T-cell (primary cell): ENCODE measurements around the gene PRCC. TPM values are rescaled to one million over a fixed set of nuclear protein-coding genes. Genes with fewer than 3 reads are reported as not detected.

Source experiments
- ATAC-seq, 4 experiments: fragments of 200-7000 bp in 3 of 4; fragments of 150-1000 bp in 1 of 4; cut with Tn5 transposase; replicated peaks in 1 of 4; 1 replicate in 3 of 4; 2 replicates in 1 of 4; pipeline ENCODE4 v1.10.0; 2021; ENCODE audit warnings: moderate library complexity in 3 of 4, mild to moderate bottlenecking in 2 of 4, moderate number of reproducible peaks in 1 of 4
- CTCF ChIA-PET, 2 donors: fragments of 300-600 bp; sonication (Branson Sonifier 250); formaldehyde crosslinking; loops; one replicate each; lab custom pipeline; 2022; ENCODE audit warnings: antibody characterized with exemption in 2 of 2; lab: Charles Lee
- POLR2A ChIA-PET, 2 donors: fragments of 300-600 bp; sonication (Branson Sonifier 250); formaldehyde crosslinking; loops; one replicate each; lab custom pipeline; 2022; ENCODE audit warnings: antibody characterized with exemption in 2 of 2; lab: Charles Lee
- DNase-seq, 35 experiments: peaks; one replicate each; pipeline versions ENCODE4 v3.0.0 to v3.0.0-alpha.2; 2013 to 2023
- H3K27ac ChIP-seq: one replicate; pipeline ENCODE4 v1.5.1; 2013; ENCODE audit warnings: low read length
- H3K27me3 ChIP-seq, 2 experiments: replicated peaks in 1 of 2; 1 replicate in 1 of 2; 2 replicates in 1 of 2; pipeline versions ENCODE4 v1.6.1 to v1.7.0; 2013; ENCODE audit warnings: low read length in 1 of 2, mixed read lengths in 1 of 2; ENCODE audit not compliant: control insufficient read depth in 2 of 2, insufficient read depth in 2 of 2; ENCODE audit errors: extremely low read depth in 1 of 2
- H3K36me3 ChIP-seq, 2 donors: 1 replicate in 1 of 2; 2 replicates in 1 of 2; pipeline versions ENCODE4 v1.6.1 to v1.7.0; 2013; ENCODE audit warnings: low read length in 1 of 2; ENCODE audit not compliant: control insufficient read depth in 2 of 2, insufficient read depth in 1 of 2; ENCODE audit errors: extremely low read depth in 1 of 2
- H3K4me1 ChIP-seq, 2 experiments: 1 replicate in 1 of 2; 2 replicates in 1 of 2; pipeline versions ENCODE4 v1.6.1 to v1.7.0; 2013; ENCODE audit warnings: low read length in 2 of 2, mixed read lengths in 1 of 2; ENCODE audit not compliant: insufficient read depth in 2 of 2, control insufficient read depth in 1 of 2; ENCODE audit errors: extremely low read depth in 1 of 2
- H3K4me3 ChIP-seq, 2 donors: 1 replicate in 1 of 2; 2 replicates in 1 of 2; pipeline versions ENCODE4 v1.5.1 to v1.7.0; 2013; ENCODE audit warnings: mild to moderate bottlenecking in 2 of 2, low read length in 1 of 2, moderate library complexity in 1 of 2; ENCODE audit not compliant: control insufficient read depth in 1 of 2; ENCODE audit errors: extremely low read depth in 1 of 2
- H3K9me3 ChIP-seq: 2 replicates; pipeline ENCODE4 v1.7.0; 2013
- H3K27ac Mint-ChIP-seq, 2 donors: one replicate each; pipeline ENCODE4 v1.8.0; 2020 to 2021; ENCODE audit warnings: mild to moderate bottlenecking in 2 of 2, mixed read lengths in 2 of 2
- H3K27me3 Mint-ChIP-seq, 2 donors: one replicate each; pipeline ENCODE4 v1.8.0; 2021 to 2022; ENCODE audit warnings: mixed read lengths in 2 of 2
- H3K36me3 Mint-ChIP-seq: one replicate; pipeline ENCODE4 v1.8.0; 2021; ENCODE audit warnings: mixed read lengths
- H3K4me1 Mint-ChIP-seq, 3 donors: one replicate each; pipeline ENCODE4 v1.8.0; 2020 to 2022; ENCODE audit warnings: mixed read lengths in 3 of 3, mild to moderate bottlenecking in 1 of 3
- H3K4me3 Mint-ChIP-seq, 3 donors: one replicate each; pipeline ENCODE4 v1.8.0; 2020 to 2022; ENCODE audit warnings: mild to moderate bottlenecking in 3 of 3, mixed read lengths in 3 of 3, moderate library complexity in 3 of 3
- H3K9me3 Mint-ChIP-seq, 3 donors: one replicate each; pipeline ENCODE4 v1.8.0; 2020 to 2022; ENCODE audit warnings: mixed read lengths in 3 of 3
- WGBS: methylation state at CpG from one replicate; pipeline ENCODE4 v1.1.5; 2013; ENCODE audit warnings: missing lambda C conversion rate; ENCODE audit not compliant: insufficient coverage; 5-methylcytosine and 5-hydroxymethylcytosine counted together
- total RNA-seq, 35 experiments: library from RNA in 6 of 35; stranded (reverse) in 6 of 35; fragments of 120-200 nt in 1 of 35; gene quantifications; one replicate each; pipeline versions ENCODE4 v1.2.1 to v1.2.4 and lab custom pipeline; 2013 to 2026

The PRCC gene
- total RNA-seq, 5 donors from 2014 or later (not counting 1 experiment from before 2014, with no cell fraction given) = 55.3 to 67.7 (median 65.4) TPM

DNA sequence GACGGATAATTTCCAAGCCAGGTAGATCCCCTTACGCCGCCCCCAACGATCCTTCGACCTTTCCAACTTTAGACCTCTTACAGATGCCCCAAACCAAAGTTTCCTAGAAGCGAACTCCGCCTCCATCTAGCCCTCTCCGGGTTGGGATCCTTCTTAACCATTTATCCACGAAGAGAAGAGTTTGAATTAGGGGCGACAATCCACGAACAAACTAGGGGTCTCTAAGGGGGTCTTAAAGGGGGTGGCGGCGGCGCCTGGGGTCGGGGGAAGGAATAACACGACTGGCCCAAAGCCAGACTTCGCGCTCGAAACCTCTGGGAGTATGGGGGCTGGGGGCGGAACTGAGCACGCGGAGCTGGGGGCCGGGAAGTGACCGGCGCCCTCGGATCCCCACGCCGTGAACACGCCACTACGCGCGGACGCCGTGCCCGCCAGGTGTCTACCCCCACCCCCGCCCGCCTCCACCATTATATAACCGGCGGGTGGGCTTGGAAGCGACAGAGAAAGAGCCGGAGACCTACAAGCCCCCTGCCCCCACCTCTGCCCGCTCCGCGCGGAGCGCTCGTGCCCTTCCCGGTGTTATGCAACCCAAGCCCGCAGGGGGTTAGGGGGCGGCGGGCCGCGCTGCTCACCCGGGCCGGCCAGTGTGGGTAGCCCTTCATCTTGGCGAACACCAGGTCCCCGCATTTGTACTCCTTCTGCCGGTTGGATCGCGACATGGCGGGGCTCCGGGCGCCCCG is 16.5 kb upstream of the PRCC start:
- peak overlapping the region; percentile 91 to 94 for H3K4me3 ChIP-seq
- no peaks in the 10 kb centered on the region for H3K36me3 ChIP-seq
- peak overlapping the region; percentile 91 to 93 (median 92) for H3K4me3 Mint-ChIP-seq
- no peaks in the 10 kb centered on the region for H3K9me3 Mint-ChIP-seq
- peaks cover 45 to 59% of the 10 kb centered on the region in 2 experiments for H3K4me1 ChIP-seq
- peak overlapping the region; percentile 97 to 98 for H3K27ac Mint-ChIP-seq
- ATAC-seq = peak; percentile 32 to 37 (median 34)
- H3K27me3 Mint-ChIP-seq = no peaks in the 10 kb centered on the region
- WGBS = under 1% methylated on average over 36 of the region's 64 CpGs
- H3K27me3 ChIP-seq = no peaks in the 10 kb centered on the region
- peaks cover 1% of the 10 kb centered on the region for H3K36me3 Mint-ChIP-seq
- peak overlapping the region; percentile 68 for H3K27ac ChIP-seq
- ChIA-PET POLR2A (interaction anchor here (1.2 to 1.8 kb wide), 2 partner anchors 10 to 22 kb away, joined by 3 to 8 read pairs; partner anchors contain the start of genes ISG20L2 (in 1 of the 2), METTL25B (in 1 of the 2) and MRPL24 (in 1 of the 2)), CTCF (interaction anchor here in 1 of 2 donors (0.9 to 3.9 kb wide), 3 partner anchors 9 to 23 kb away, joined by 6 to 40 read pairs (median 14); partner anchors contain the start of genes ISG20L2, METTL25B and MRPL24)
- no peaks in the 10 kb centered on the region for H3K9me3 ChIP-seq
- peaks cover 60 to 70% (median 66%) of the 10 kb centered on the region in 3 donors for H3K4me1 Mint-ChIP-seq
- DNase-seq = peak in 18 of 35 experiments; percentile 10 to 56 (median 29)

DNA sequence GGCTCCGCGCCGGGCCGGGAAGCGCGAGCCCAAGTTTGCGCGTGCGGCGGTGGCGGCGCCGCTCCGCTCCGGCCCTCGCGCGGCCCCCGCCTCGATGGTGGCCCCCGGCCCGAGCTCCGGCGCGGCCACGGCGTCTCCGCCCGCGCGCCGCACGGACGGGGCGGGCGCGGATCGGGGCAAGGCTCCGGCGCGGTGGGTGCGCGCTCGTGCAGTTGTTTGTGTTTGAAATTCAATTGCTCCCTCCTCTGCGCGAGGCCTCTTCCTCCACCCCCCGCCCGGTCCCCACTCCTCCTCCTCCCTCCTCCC is 15.9 kb upstream of the PRCC start, which contains the start of gene HDGF:
Gene HDGF, minus strand, starts transcription at position 225 of the 306 bp plus-strand sequence. CDS start 246 bp downstream, outside the sequence.
- H3K4me3 Mint-ChIP-seq = peak within 1 kb of the TSS; percentile 91 to 93 (median 92)
- WGBS = under 1% methylated on average over 33 of the region's 48 CpGs
- no peaks in the 10 kb centered on the region for H3K9me3 Mint-ChIP-seq
- DNase-seq (no peak), ATAC-seq (no peak)
- Histone ChIP-seq H3K4me1 (peaks cover 41 to 54% of the 10 kb centered on the region in 2 experiments), H3K4me3 (peak within 1 kb of the TSS; percentile 92 to 94), H3K27me3 (no peaks in the 10 kb centered on the region), H3K9me3 (no peaks in the 10 kb centered on the region), H3K36me3 (no peaks in the 10 kb centered on the region), H3K27ac (peak within 1 kb of the TSS; percentile 78)
- peak within 1 kb of the TSS; percentile 97 to 98 for H3K27ac Mint-ChIP-seq
- CTCF ChIA-PET = interaction anchor here in 1 of 2 donors (0.9 to 3.9 kb wide), 4 partner anchors 9 to 24 kb away, joined by 6 to 40 read pairs (median 12); partner anchors contain the start of genes ISG20L2, METTL25B, MRPL24 and PRCC
- POLR2A ChIA-PET = interaction anchor here (0.6 to 1.8 kb wide), 5 partner anchors 11 to 161 kb away, joined by 3 to 17 read pairs (median 5); partner anchors contain the start of genes ISG20L2 (in 1 of the 2), METTL25B (in 1 of the 2) and MRPL24 (in 1 of the 2)
- H3K36me3 Mint-ChIP-seq = no peaks in the 10 kb centered on the region
- H3K27me3 Mint-ChIP-seq = no peaks in the 10 kb centered on the region
- H3K4me1 Mint-ChIP-seq = peaks cover 54 to 65% (median 61%) of the 10 kb centered on the region in 3 donors

DNA sequence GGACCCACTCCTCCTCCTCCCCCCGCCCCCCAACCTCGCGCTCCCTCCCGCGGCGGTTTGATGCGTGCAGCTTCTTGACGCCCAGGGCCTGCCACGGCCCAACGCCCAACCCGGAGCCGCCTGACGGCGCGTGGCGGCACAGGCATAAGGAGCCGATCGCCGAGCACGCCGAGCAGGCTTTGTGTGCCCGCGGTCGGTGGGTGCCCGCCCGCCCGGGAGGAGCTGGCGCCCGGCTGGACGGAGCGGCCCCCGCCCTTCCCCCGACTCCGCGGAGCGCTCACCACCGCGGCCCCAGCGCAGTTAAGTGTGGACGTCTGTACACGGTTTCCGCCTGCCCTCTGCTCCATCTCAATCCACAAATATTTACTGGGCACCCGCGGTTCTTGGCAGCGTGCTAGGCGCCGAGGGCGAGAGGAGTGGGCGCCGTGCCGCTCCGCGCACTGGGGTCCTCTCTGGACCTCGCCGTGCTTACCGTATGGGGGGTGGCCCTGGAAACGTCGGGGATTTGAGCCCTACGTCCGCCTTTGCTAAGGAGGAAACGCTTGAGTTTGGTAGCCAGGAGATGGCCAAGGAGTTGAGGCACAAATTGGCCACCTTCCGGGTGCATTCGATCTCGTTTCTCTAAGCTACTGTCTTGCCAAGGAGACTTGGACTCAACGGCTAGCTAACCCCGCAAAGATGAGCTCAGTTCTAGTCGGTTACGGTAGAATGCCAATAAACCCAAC is 15.4 kb upstream of the PRCC start:
- H3K36me3 ChIP-seq = no peaks in the 10 kb centered on the region
- H3K27ac ChIP-seq = peak overlapping the region; percentile 78
- H3K27ac Mint-ChIP-seq = peak overlapping the region; percentile 91 to 92
- no peaks in the 10 kb centered on the region for H3K36me3 Mint-ChIP-seq
- peaks cover 49 to 60% (median 56%) of the 10 kb centered on the region in 3 donors for H3K4me1 Mint-ChIP-seq
- H3K27me3 Mint-ChIP-seq = no peaks in the 10 kb centered on the region
- WGBS = under 1% methylated on average over 48 of the region's 68 CpGs
- ChIA-PET CTCF (interaction anchor here in 1 of 2 donors (0.9 to 3.9 kb wide), 4 partner anchors 10 to 25 kb away, joined by 6 to 40 read pairs (median 12); partner anchors contain the start of genes ISG20L2, METTL25B, MRPL24 and PRCC), POLR2A (interaction anchor here (0.6 to 1.8 kb wide), 8 partner anchors 11 to 161 kb away, joined by 3 to 17 read pairs (median 6); partner anchors contain the start of genes ISG20L2 (in 2 of the 2), METTL25B (in 2 of the 2) and MRPL24 (in 2 of the 2))
- peaks cover 37 to 49% of the 10 kb centered on the region in 2 experiments for H3K4me1 ChIP-seq
- no peaks in the 10 kb centered on the region for H3K9me3 ChIP-seq
- ATAC-seq (peak; percentile 86 to 91 (median 88)), DNase-seq (peak; percentile 88 to 97 (median 95))
- peak overlapping the region; percentile 91 to 92 (median 92) for H3K4me3 Mint-ChIP-seq
- H3K9me3 Mint-ChIP-seq = no peaks in the 10 kb centered on the region
- H3K4me3 ChIP-seq = peak overlapping the region; percentile 92 to 94
- H3K27me3 ChIP-seq = no peaks in the 10 kb centered on the region

DNA sequence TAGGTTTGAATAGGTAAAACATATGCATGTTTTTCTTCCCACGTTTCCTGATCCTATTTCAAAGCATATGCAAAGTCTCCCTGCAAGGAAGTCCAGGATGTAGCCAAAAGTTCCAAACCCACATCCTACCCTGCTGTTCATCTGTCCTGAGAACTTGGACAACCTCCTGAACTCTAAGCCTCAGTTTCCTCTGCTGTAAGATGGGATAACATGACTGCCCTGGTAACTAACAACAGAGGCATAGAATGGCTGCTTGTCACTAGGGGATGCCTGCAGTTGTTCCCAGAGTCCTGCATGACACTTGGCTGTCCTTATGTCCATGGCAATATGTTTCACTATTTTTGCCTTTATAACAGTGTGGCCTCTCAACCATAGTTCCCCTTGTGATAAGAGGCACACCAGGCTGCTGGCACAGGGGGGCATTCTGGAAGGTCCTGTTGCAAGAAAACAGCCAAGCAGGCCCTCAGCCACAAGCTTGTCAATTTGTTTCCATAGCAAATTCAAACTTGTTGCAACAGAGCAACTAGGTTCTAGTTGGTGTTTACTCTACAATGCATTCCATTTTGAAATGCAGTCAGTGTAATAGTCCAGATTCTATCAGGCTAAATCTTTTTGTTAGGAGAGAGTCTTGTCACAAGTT is 14.4 kb upstream of the PRCC start:
- Mint-ChIP-seq H3K4me3 (peak overlapping the region; percentile 91 to 92 (median 92)), H3K9me3 (no peaks in the 10 kb centered on the region), H3K27ac (peak overlapping the region; percentile 91 to 92), H3K27me3 (no peaks in the 10 kb centered on the region), H3K36me3 (no peaks in the 10 kb centered on the region), H3K4me1 (peaks cover 41 to 51% (median 47%) of the 10 kb centered on the region in 3 donors)
- ChIA-PET CTCF (interaction anchor here in 1 of 2 donors (1.6 to 3.9 kb wide), 3 partner anchors 12 to 26 kb away, joined by 9 to 40 read pairs (median 14); partner anchors contain the start of genes ISG20L2, METTL25B, MRPL24 and PRCC), POLR2A (interaction anchor here (0.6 to 1.8 kb wide), 4 partner anchors 12 to 237 kb away, joined by 3 to 8 read pairs (median 6); partner anchors contain the start of genes ISG20L2 (in 2 of the 2), METTL25B (in 2 of the 2) and MRPL24 (in 1 of the 2))
- Histone ChIP-seq H3K27me3 (no peaks in the 10 kb centered on the region), H3K9me3 (no peaks in the 10 kb centered on the region), H3K27ac (no peak overlapping the region), H3K4me3 (peak overlapping the region in 1 of 2 donors; percentile 94), H3K36me3 (no peaks in the 10 kb centered on the region), H3K4me1 (peaks cover 31 to 39% of the 10 kb centered on the region in 2 experiments)
- WGBS = no CpG with 5 or more reads among the region's 1 CpG
- ATAC-seq (no peak), DNase-seq (no peak)

DNA sequence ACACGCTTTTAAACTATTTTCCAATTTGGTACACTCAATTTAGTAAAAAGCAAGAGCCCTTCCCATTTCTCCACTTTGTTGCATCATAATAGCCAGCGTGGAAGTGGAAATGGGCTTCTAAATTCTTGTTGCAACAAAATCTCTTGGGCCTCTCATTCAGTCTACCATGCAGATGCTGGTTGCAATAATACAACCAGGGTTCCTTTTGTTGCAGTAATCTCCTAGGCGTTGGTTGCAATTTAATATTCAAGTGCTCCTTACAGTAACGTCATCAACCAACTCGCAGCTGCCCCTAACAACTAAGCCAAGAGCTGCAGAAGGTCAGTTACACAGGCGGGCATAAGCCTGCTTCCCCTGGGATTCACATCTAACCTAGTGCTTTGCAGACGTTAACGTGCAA is 13.1 kb upstream of the PRCC start:
- no peaks in the 10 kb centered on the region for H3K9me3 ChIP-seq
- ChIA-PET POLR2A (no interaction called here), CTCF (no interaction called here)
- Mint-ChIP-seq H3K4me3 (no peak overlapping the region), H3K27ac (no peak overlapping the region), H3K9me3 (no peaks in the 10 kb centered on the region), H3K27me3 (no peaks in the 10 kb centered on the region), H3K36me3 (no peaks in the 10 kb centered on the region), H3K4me1 (peaks cover 34 to 42% (median 35%) of the 10 kb centered on the region in 3 donors)
- no peak overlapping the region for H3K27ac ChIP-seq
- no peaks in the 10 kb centered on the region for H3K27me3 ChIP-seq
- no peak for DNase-seq
- H3K36me3 ChIP-seq = no peaks in the 10 kb centered on the region
- ATAC-seq = no peak
- H3K4me1 ChIP-seq = peaks cover 20 to 26% of the 10 kb centered on the region in 2 experiments
- H3K4me3 ChIP-seq = no peak overlapping the region
- 100% methylated on average over 5 of the region's 8 CpGs for WGBS
